HepG2 (cell line): ENCODE measurements around the gene PAM16. TPM values are rescaled to one million over a fixed set of nuclear protein-coding genes. Genes with fewer than 3 reads are reported as not detected.
A peak's percentile ranks its signal among the peaks of the same experiment; 100 is the strongest.

Experiments
- ATAC-seq: fragments of 200-7000 bp; cut with Tn5 transposase; 3 replicates; pipeline ENCODE4 v1.9.1; 2020; ENCODE audit warnings: mild to moderate bottlenecking, moderate library complexity
- BruUV-seq: library from RNA; stranded (reverse); fragments of 400-500 nt; replicated peaks from 2 replicates; lab custom pipeline; 2021; lab: Mats Ljungman, UMichigan
- CTCF ChIA-PET: fragments of 300-600 bp; formaldehyde crosslinking; extraction: SDS; loops from one replicate; lab custom pipeline; 2021; ENCODE audit warnings: low total read pairs, inconsistent platforms, low intra/inter-chr PET ratio; lab: Yijun Ruan, JAX
- POLR2A ChIA-PET: fragments of 350-600 bp; sonication (Branson Sonifier 250); formaldehyde crosslinking; loops from one replicate; lab custom pipeline; 2020; ENCODE audit warnings: antibody characterized with exemption, inconsistent platforms; lab: Yijun Ruan, JAX
- DNase-seq: peaks from one replicate; pipeline ENCODE4 v3.0.0-alpha.2; 2015; ENCODE audit warnings: low spot score
- FAIRE-seq: peaks from 3 replicates; lab custom pipeline; 2011; peaks lifted over from hg19 to GRCh38; lab: Jason Lieb, UNC
- H2AFZ ChIP-seq: one replicate; pipeline ENCODE4 v1.6.1; 2011; ENCODE audit warnings: low read length, inconsistent platforms
- H3K27ac ChIP-seq: fragments of 300-600 bp; 3 replicates; pipeline ENCODE4 v1.8.0; 2011; ENCODE audit warnings: mixed run types, mild to moderate bottlenecking, mixed read lengths, low read length, inconsistent platforms; ENCODE audit not compliant: insufficient read depth; ENCODE audit errors: extremely low read length
- H3K27me3 ChIP-seq, 2 experiments: fragments of 200-600 bp in 1 of 2; 2 replicates in 1 of 2; 3 replicates in 1 of 2; pipeline versions ENCODE4 v1.6.0 to v1.8.0; 2011; ENCODE audit warnings: low read length in 2 of 2, mild to moderate bottlenecking in 2 of 2, moderate library complexity in 2 of 2, inconsistent platforms in 1 of 2; ENCODE audit not compliant: insufficient read depth in 2 of 2, control insufficient read depth in 1 of 2
- H3K36me3 ChIP-seq, 2 experiments: fragments of 200-600 bp in 1 of 2; replicated peaks in 1 of 2; 2 replicates in 1 of 2; 3 replicates in 1 of 2; pipeline versions ENCODE4 v1.5.1 to v1.8.0; 2011; ENCODE audit warnings: low read length in 2 of 2, inconsistent platforms in 1 of 2; ENCODE audit not compliant: insufficient read depth in 2 of 2, control insufficient read depth in 1 of 2
- H3K4me1 ChIP-seq: 2 replicates; pipeline ENCODE4 v1.5.1; 2012; ENCODE audit warnings: low read length, inconsistent platforms; ENCODE audit not compliant: insufficient read depth
- H3K4me2 ChIP-seq: 2 replicates; pipeline ENCODE4 v1.6.0; 2011; ENCODE audit warnings: low read depth, low read length, inconsistent platforms
- H3K4me3 ChIP-seq, 3 experiments: fragments of 200-600 bp in 1 of 3; sonication (generic), shearing (Covaris generic) in 1 of 3; replicated peaks in 1 of 3; 2 replicates each; pipeline ENCODE4 v1.5.1; 2011 to 2016; ENCODE audit warnings: low read length in 3 of 3, inconsistent platforms in 2 of 3, low read depth in 2 of 3, mild to moderate bottlenecking in 2 of 3, control low read depth in 1 of 3, mixed read lengths in 1 of 3; ENCODE audit not compliant: insufficient read depth in 1 of 3
- H3K79me2 ChIP-seq: one replicate; pipeline ENCODE4 v1.6.1; 2011; ENCODE audit warnings: low read length, inconsistent platforms; ENCODE audit not compliant: insufficient read depth
- H3K9ac ChIP-seq: 2 replicates; pipeline ENCODE4 v1.6.0; 2011; ENCODE audit warnings: mild to moderate bottlenecking, low read depth, low read length, inconsistent platforms; ENCODE audit not compliant: insufficient read depth
- H3K9me3 ChIP-seq: 2 replicates; pipeline ENCODE4 v1.5.1; 2012; ENCODE audit warnings: mild to moderate bottlenecking, low read length
- H4K20me1 ChIP-seq: 2 replicates; pipeline ENCODE4 v1.6.0; 2011; ENCODE audit warnings: inconsistent platforms, mild to moderate bottlenecking, low read length, moderate library complexity; ENCODE audit not compliant: insufficient read depth
- FOXK1 ChIP-seq: sonication (generic); formaldehyde crosslinking; IDR thresholded peaks from 2 replicates; pipeline ENCODE4 v1.4.0; 2020; ENCODE audit warnings: low read depth, missing genetic modification reagents, borderline replicate concordance
- NCOA2 ChIP-seq: sonication (generic); formaldehyde crosslinking; IDR thresholded peaks from 2 replicates; pipeline ENCODE4 v1.8.0; 2022; ENCODE audit warnings: inconsistent platforms
- ZNF121 ChIP-seq: sonication (generic); formaldehyde crosslinking; IDR thresholded peaks from 2 replicates; pipeline ENCODE4 v1.5.0; 2020; ENCODE audit warnings: mild to moderate bottlenecking, missing genetic modification reagents
- WGBS: methylation state at CpG from one replicate; pipeline ENCODE4 v1.1.6; 2017; ENCODE audit warnings: low lambda C conversion rate; 5-methylcytosine and 5-hydroxymethylcytosine counted together
- in situ Hi-C: cut with HindIII; loops from 2 replicates; pipeline ENCODE4 v1.10.0; 2017; ENCODE audit warnings: low pct_unique_long_range_greater_than_20kb; ENCODE audit not compliant: extremely low pct_ligation_motif_present
- intact Hi-C: fragments of 100-400 bp; cut with micrococcal nuclease; formaldehyde crosslinking; loops from one replicate; pipeline ENCODE4 v1.10.0; 2022; ENCODE audit not compliant: unreplicated experiment
- polyA plus RNA-seq, 8 experiments: library from polyadenylated mRNA; depleted of rRNA in 3 of 8; stranded (reverse) in 7 of 8; unstranded in 1 of 8; fragments of >200 nt; fragmentation: Illumina TruSeq in 4 of 8; extraction: Trizol in 4 of 8; gene quantifications; 2 replicates each; pipeline versions ENCODE4 v1.2.1 to v1.2.3, GENCODE V29; 2011 to 2016; ENCODE audit warnings: low read depth in 4 of 8, missing spikeins in 1 of 8, mixed read lengths in 1 of 8; ENCODE audit not compliant: insufficient read depth in 1 of 8
- total RNA-seq, 5 experiments: library from RNA; depleted of rRNA; stranded (reverse); fragments of >200 nt; fragmentation: Illumina TruSeq; extraction: Trizol; gene quantifications; 2 replicates each; pipeline ENCODE4 v1.2.3, GENCODE V29; 2016; ENCODE audit warnings: low read depth in 1 of 5
- TF ChIP-seq, protein P1 (sequence below): sonication (generic); formaldehyde crosslinking; IDR thresholded peaks from 2 replicates; pipeline ENCODE4 v1.4.0; 2020; ENCODE audit warnings: missing genetic modification reagents, borderline replicate concordance

PAM16 gene
- total and polyA plus RNA-seq, 2 of the 13 experiments (the other 11 are each of a cell fraction or from before 2014, with no cell fraction given), result 51.5 to 51.8 TPM

- Histone ChIP-seq H3K4me3 (no peak overlapping the region), H3K4me2 (no peak overlapping the region), H3K79me2 (peaks cover 19% of the 10 kb centered on the region), H3K27ac (no peak overlapping the region), H3K4me1 (peaks cover 40% of the 10 kb centered on the region), H4K20me1 (no peaks in the 10 kb centered on the region), H3K36me3 (no peaks in the 10 kb centered on the region), H2AFZ (no peak overlapping the region), H3K9me3 (no peaks in the 10 kb centered on the region), H3K27me3 (no peaks in the 10 kb centered on the region; a peak in 2 of 5 replicates), H3K9ac (no peak overlapping the region)
- intact Hi-C loops, result no loop called here
- POLR2A ChIA-PET, result no interaction called here
- CTCF ChIA-PET, result no interaction called here
- no peak for DNase-seq
- no peak for TF ChIP-seq FOXK1 (CRISPR knock-in tag)
- TF ChIP-seq, protein P1, sequence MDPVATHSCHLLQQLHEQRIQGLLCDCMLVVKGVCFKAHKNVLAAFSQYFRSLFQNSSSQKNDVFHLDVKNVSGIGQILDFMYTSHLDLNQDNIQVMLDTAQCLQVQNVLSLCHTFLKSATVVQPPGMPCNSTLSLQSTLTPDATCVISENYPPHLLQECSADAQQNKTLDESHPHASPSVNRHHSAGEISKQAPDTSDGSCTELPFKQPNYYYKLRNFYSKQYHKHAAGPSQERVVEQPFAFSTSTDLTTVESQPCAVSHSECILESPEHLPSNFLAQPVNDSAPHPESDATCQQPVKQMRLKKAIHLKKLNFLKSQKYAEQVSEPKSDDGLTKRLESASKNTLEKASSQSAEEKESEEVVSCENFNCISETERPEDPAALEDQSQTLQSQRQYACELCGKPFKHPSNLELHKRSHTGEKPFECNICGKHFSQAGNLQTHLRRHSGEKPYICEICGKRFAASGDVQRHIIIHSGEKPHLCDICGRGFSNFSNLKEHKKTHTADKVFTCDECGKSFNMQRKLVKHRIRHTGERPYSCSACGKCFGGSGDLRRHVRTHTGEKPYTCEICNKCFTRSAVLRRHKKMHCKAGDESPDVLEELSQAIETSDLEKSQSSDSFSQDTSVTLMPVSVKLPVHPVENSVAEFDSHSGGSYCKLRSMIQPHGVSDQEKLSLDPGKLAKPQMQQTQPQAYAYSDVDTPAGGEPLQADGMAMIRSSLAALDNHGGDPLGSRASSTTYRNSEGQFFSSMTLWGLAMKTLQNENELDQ (CRISPR knock-in tag), result no peak
- no peak for FAIRE-seq
- no TSS peak for BruUV-seq
- no peak for ATAC-seq
- in situ Hi-C loops, result loop anchor here (5.0 kb wide), 1 partner anchor 34 kb away; no protein-coding TSS in a partner anchor
- over 99% methylated on average over 4 of the region's 4 CpGs for WGBS
These were observed 2.6 kb upstream of the PAM16 start for GRCh38 chr16:4353675-4354074.

DNA sequence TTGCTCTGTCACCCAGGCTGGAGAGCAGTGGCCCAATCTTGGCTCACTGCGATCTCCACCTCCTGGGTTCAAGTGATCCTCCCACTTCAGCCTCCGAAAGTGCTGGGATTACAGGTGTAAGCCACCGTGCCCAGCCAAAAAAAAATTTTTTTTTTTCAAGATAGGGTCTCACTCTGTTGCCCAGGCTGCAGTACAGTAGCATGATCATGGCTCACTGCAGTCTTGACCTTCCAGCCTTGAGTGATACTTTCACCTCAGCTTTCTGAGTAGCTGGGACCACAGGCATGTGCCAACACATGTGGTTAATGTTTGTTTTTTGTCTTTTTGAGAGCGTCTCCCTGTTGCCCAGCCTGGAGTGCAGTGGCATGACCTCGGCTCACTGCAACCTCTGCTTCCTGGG, 1.7 kb upstream of the PAM16 start:
- ChIA-PET POLR2A (no interaction called here), CTCF (no interaction called here)
- Histone ChIP-seq H3K79me2 (peaks cover 25% of the 10 kb centered on the region), H3K4me2 (no peak overlapping the region), H4K20me1 (peaks cover 4% of the 10 kb centered on the region; the same call in 1 of the 2 replicates), H3K4me1 (peaks cover 48% of the 10 kb centered on the region), H3K9ac (no peak overlapping the region), H3K4me3 (no peak overlapping the region)
- in situ Hi-C loops, result loop anchor here (5.0 kb wide), 1 partner anchor 34 kb away; no protein-coding TSS in a partner anchor
- FAIRE-seq, result no peak
- TF ChIP-seq NCOA2 (CRISPR knock-in tag) (no peak), ZNF121 (CRISPR knock-in tag) (peak; percentile 72)
- TF ChIP-seq, all 625 proteins: peak for 1
- Histone ChIP-seq H3K27ac (no peak overlapping the region), H3K27me3 (no peaks in the 10 kb centered on the region; a peak in 2 of 5 replicates), H2AFZ (no peak overlapping the region), H3K9me3 (no peaks in the 10 kb centered on the region), H3K36me3 (no peaks in the 10 kb centered on the region)
- DNase-seq, result no peak
- WGBS, result 73% methylated on average over 5 of the region's 5 CpGs
- intact Hi-C loops, result no loop called here
- no peak for ATAC-seq
- BruUV-seq, result no TSS peak
